Activated effector memory CD4-positive, alpha-beta T cell treated with Interleukin-2 at 50 U/mL for 16 hours (primary cell): ENCODE measurements around the gene CEP19.

Experiments used
- DNase-seq: peaks from one replicate; pipeline ENCODE4 v3.0.0-alpha.2; 2020

The CEP19 gene

GRCh38 chr3:196662711-196663571 is 49.1 kb downstream of the CEP19 start:
- no peak for DNase-seq

- no peak for DNase-seq
Measured at GRCh38 chr3:196662033-196662432, 50.0 kb downstream of the CEP19 start.

- DNase-seq, result no peak
Measured at GRCh38 chr3:196661400-196661799, 50.6 kb downstream of the CEP19 start.

GRCh38 chr3:196660381-196661166 is 51.5 kb downstream of the CEP19 start:
- no peak for DNase-seq

GRCh38 chr3:196659901-196660351 is 52.1 kb downstream of the CEP19 start:
- DNase-seq, result no peak
